HG02885 (cell line): ENCODE measurements around the gene EFNA2.
"Not testable (repeated sequence)": the region's sequence is repeated elsewhere in the genome, so short reads cannot be mapped to it uniquely, and the experiment has no call there.

Experiments
- ATAC-seq: cut with Tn5 transposase; IDR thresholded peaks from one replicate; pipeline ENCODE4 v1.9.1; 2021; ENCODE audit warnings: mild to moderate bottlenecking; ENCODE audit not compliant: unreplicated experiment, poor library complexity

Gene EFNA2

DNA sequence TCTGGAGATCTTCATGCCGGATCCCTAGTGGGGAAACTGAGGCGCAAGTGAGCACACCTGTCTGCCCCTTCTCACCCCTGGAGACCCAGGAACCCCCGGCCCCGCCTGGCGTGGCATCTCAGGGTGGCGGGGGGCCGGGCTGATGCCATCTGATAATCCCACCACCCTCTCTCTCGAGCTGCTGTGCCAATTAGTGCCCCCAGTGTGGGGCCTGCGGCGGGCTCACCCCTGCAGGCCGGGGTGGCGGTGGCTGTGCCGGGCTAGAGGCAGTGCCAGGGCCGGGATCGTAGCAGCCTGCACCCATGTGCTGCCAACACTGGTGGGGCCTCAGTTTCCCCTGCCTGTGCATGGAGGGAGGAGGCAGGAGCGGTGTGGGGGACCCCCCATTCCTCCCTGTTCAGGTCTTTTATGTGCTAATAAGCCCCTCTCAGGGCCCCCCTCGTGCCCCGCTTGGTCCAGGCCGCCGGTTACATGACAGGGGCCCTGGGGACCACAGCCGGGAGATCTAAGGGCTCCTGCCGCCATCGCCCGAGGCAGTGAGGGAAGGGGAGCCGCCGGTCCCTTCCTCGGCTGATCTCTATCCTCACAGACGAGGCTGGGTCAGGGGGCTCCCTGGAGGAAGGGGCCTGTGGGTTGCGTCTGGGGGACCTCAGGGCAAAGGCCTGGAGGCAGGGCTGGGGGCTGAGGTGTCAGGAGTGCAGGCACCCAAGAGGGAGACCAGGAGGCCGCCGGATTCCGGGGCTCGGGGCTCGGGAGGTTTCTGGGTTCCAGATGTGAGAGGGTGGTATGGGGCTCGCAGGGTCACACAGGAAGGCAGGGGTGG lies 8.3 kb downstream of the EFNA2 start:
- no peak for ATAC-seq

GRCh38 chr19:1294688-1295087 lies 9.0 kb downstream of the EFNA2 start:
- ATAC-seq, result no peak

GRCh38 chr19:1295169-1296012 lies 9.7 kb downstream of the EFNA2 start:
- ATAC-seq, result no peak

- no peak for ATAC-seq
Observed at GRCh38 chr19:1296078-1296477, 10.4 kb downstream of the EFNA2 start.

GRCh38 chr19:1296575-1297271 lies 11.1 kb downstream of the EFNA2 start:
- ATAC-seq, result no peak

- ATAC-seq, result no peak
Observed at GRCh38 chr19:1298235-1298634, 12.6 kb downstream of the EFNA2 start.

DNA sequence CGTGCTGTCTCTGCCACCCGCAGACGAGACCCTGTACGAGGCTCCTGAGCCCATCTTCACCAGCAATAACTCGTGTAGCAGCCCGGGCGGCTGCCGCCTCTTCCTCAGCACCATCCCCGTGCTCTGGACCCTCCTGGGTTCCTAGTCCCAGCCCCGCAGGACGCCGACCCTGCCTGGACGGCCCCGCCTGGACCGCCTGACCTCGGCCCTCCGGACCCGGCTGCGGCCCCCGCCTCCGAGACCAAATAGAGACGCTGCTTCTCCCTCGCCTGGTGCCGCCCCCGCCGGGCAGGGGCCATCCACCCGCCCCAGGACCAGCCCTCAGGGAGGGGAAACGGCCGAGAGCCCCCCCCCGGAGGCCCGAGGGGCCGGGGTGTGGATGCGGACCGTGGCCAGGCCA lies 14.1 kb downstream of the EFNA2 start:
- ATAC-seq, result no peak

- no peak for ATAC-seq
Observed at GRCh38 chr19:1300744-1301490, 15.2 kb downstream of the EFNA2 start.

DNA sequence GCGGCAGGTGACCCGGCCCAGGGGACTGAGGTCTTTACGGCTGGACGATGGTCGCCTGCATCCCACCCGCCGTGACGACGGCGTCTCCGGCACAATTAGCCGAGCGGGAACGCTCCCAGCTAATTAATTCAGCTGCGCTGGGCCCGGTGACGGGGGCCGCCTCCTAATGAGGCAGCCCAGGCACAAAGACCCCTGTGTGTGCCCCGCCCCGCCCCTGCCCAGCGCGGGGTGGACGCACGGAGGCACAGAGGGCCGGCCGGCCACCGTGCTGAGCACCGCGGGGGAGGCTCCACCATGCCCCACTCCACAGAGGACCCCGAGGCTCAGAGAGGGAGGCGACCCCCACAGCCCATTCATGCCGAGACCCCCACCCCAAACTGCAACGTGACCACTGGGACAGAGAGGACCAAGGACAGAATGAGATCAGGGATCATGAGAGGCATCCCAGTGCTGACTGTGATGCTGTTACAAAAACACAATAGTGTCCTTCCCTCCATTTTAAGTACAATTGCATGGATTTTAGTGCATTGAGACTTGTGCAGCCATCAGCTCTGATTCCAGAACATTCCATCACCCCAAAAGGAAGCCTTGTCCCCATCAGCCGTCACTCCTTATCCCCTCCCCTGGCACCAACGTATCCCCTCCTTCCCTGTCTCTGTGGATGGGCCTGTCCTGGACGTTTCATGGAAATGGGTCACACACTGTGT lies 17.0 kb downstream of the EFNA2 start:
- no peak for ATAC-seq

DNA sequence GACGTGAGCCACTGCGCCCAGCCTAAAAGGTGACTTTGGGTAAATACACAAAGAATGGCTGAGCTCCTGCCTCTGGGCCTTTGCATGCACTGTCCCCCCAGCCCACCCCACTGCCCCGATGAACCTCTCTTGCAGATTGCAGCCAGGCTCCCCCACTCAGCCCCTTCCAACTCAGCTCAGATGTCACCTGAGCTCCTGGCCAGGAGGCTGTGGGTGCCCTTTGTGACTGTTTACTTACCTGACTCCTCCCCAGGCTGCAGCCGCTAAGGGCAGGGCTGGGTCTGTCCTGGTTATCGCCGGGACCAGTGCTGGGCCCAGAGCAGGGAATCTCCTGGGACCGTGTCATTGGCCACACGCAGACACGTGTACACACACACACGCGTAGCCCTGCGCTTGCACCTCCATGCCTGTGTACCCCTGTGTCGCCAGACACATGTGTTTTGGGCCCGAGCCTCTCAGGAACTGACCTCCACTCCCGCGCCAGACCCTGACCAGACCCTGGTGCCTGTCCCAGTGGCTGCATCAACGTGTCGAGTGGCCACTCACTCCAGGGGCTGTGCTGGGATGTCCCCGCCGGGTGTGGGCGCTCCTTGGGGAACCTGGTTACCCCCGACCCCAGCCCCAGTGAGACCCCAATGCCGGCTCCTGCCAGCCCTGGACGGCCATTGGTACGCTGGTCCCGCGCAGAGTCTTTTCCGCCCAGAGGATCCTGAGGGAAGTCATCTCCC lies 18.7 kb downstream of the EFNA2 start:
- ATAC-seq, result no peak

GRCh38 chr19:1305354-1305753 lies 19.7 kb downstream of the EFNA2 start:
- ATAC-seq, result not testable (repeated sequence)

DNA sequence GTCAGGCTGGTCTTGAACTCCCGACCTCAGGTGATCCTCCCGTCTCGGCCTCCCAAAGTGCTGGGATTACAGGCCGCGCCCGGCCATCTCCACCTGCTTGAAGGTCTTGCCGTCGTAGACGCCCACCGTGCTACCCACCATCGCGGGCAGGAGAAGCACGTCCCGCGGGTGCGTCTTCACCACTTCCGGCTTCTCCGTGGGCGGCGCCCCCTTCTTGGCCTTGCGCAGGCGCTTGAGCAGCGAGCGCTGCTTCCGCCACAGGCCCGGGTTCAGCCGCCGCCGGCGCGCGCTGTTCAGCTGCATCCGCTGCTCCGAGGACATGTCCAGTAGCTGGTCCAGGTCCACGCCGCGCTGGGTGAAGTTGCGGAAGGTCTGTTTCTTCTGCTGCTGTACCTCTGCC lies 21.6 kb downstream of the EFNA2 start:
- no peak for ATAC-seq

GRCh38 chr19:1307755-1308303 lies 22.2 kb downstream of the EFNA2 start:
- no peak for ATAC-seq

DNA sequence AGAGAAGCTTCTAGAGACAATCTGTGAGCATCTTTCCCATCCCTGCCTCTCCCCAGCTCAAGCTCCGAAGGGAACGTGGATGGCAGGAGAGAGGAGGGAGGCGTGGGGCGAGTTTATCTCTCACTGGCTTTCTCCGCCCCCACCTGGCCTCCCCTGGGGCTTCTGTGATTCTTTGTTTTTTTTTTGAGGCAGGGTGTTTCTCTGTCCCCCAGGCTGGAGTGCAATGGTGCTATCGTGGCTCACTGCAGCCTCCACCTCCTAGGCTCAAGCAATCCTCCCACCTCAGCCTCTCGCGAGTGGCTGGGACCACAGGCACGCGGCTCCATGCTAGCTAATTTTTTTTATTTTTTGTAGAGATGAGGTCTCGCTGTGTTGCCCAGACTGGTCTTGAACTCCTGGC lies 23.0 kb downstream of the EFNA2 start:
- ATAC-seq, result no peak

- ATAC-seq, result no peak
Observed at GRCh38 chr19:1309977-1310852, 24.5 kb downstream of the EFNA2 start.

DNA sequence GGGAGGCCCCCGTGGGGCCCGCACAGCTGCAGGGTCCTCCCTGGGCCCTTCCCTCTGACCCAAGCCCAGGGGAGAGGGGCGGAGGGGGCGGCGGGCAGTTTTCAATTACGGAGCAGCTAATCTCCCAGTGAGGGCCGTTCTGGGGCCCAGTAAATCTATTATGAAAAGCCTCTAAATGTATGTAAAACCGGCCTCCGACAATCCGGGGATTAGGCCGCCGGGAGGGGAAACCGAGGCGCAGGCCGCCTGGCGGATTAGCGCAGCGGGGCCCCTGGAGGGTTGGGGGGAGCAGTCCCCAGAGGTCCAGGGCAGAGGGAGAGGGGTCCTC lies 25.1 kb downstream of the EFNA2 start:
- ATAC-seq, result no peak

- no peak for ATAC-seq
Observed at GRCh38 chr19:1311543-1312091, 25.9 kb downstream of the EFNA2 start.
